ENCODE results near the gene ADGRV1. TPM values are rescaled to one million over a fixed set of nuclear protein-coding genes. Genes with fewer than 3 reads are reported as not detected.

Gene ADGRV1
- total RNA-seq, 1 experiment from 2014 or later = not detected

GRCh38 chr5:90940227-90940995, 381.8 kb downstream of the ADGRV1 start:
- intact Hi-C loops (cut with micrococcal nuclease) = no loop called here
- POLR2A ChIA-PET = interaction anchor here (0.6 to 3.2 kb wide), 16 partner anchors 42 to 443 kb away, joined by 3 to 20 read pairs (median 3); partner anchors contain the start of gene ARRDC3
- H3K27me3 Mint-ChIP-seq (ENCODE audit: insufficient read depth, unreplicated experiment) = no peaks in the 10 kb centered on the region
- CTCF ChIA-PET = interaction anchor here (0.6 to 2.5 kb wide), 7 partner anchors 8 to 479 kb away, joined by 3 to 26 read pairs (median 3); no protein-coding TSS in a partner anchor
- H3K4me3 Mint-ChIP-seq (ENCODE audit: unreplicated experiment) = no peak overlapping the region
- no peak for TF ChIP-seq CTCF (IDR thresholded peaks at IDR 0.05; ENCODE audit: unreplicated experiment)
- H3K4me1 Mint-ChIP-seq (ENCODE audit: insufficient read depth, unreplicated experiment) = peaks cover 19% of the 10 kb centered on the region
- BruUV-seq (replicated peaks) = no TSS peak
- peak overlapping the region; percentile 20 for H3K27ac Mint-ChIP-seq (ENCODE audit: low read depth, unreplicated experiment)
- H3K36me3 Mint-ChIP-seq (ENCODE audit: insufficient read depth, unreplicated experiment) = no peaks in the 10 kb centered on the region
- no peaks in the 10 kb centered on the region for H3K9me3 Mint-ChIP-seq (ENCODE audit: unreplicated experiment)
- peak; percentile 42 for DNase-seq (ENCODE audit: unreplicated experiment)

- Mint-ChIP-seq H3K36me3 (ENCODE audit: insufficient read depth, unreplicated experiment) (no peaks in the 10 kb centered on the region), H3K4me3 (ENCODE audit: unreplicated experiment) (no peak overlapping the region), H3K27ac (ENCODE audit: low read depth, unreplicated experiment) (peak overlapping the region; percentile 20), H3K4me1 (ENCODE audit: insufficient read depth, unreplicated experiment) (peaks cover 19% of the 10 kb centered on the region), H3K27me3 (ENCODE audit: insufficient read depth, unreplicated experiment) (no peaks in the 10 kb centered on the region), H3K9me3 (ENCODE audit: unreplicated experiment) (no peaks in the 10 kb centered on the region)
- no peak for TF ChIP-seq CTCF (IDR thresholded peaks at IDR 0.05; ENCODE audit: unreplicated experiment)
- intact Hi-C loops (cut with micrococcal nuclease) = no loop called here
- no peak for DNase-seq (ENCODE audit: unreplicated experiment)
- CTCF ChIA-PET = interaction anchor here (0.7 to 2.5 kb wide), 4 partner anchors 9 to 478 kb away, joined by 3 to 26 read pairs (median 4); no protein-coding TSS in a partner anchor
- BruUV-seq (replicated peaks) = no TSS peak
- POLR2A ChIA-PET = interaction anchor here (0.9 to 2.6 kb wide), 10 partner anchors 42 to 442 kb away, joined by 3 to 20 read pairs (median 3); partner anchors contain the start of gene ARRDC3
These were observed 382.6 kb downstream of the ADGRV1 start for GRCh38 chr5:90941002-90941720.

GRCh38 chr5:90944116-90944515, 385.5 kb downstream of the ADGRV1 start:
- TF ChIP-seq CTCF (IDR thresholded peaks at IDR 0.05; ENCODE audit: unreplicated experiment) = no peak
- intact Hi-C loops (cut with micrococcal nuclease) = no loop called here
- DNase-seq (ENCODE audit: unreplicated experiment) = no peak
- CTCF ChIA-PET = interaction anchor here (0.6 to 1.0 kb wide), 3 partner anchors 11 to 39 kb away, joined by 3 read pairs; no protein-coding TSS in a partner anchor
- POLR2A ChIA-PET = interaction anchor here (1.0 to 1.6 kb wide), 2 partner anchors 39 to 439 kb away, joined by 4 to 7 read pairs; partner anchors contain the start of gene ARRDC3
- Mint-ChIP-seq H3K4me3 (ENCODE audit: unreplicated experiment) (no peak overlapping the region), H3K36me3 (ENCODE audit: insufficient read depth, unreplicated experiment) (no peaks in the 10 kb centered on the region), H3K9me3 (ENCODE audit: unreplicated experiment) (no peaks in the 10 kb centered on the region), H3K27me3 (ENCODE audit: insufficient read depth, unreplicated experiment) (no peaks in the 10 kb centered on the region), H3K4me1 (ENCODE audit: insufficient read depth, unreplicated experiment) (peaks cover 17% of the 10 kb centered on the region), H3K27ac (ENCODE audit: low read depth, unreplicated experiment) (no peak overlapping the region)
- no TSS peak for BruUV-seq (replicated peaks)

GRCh38 chr5:90947667-90948066, 389.1 kb downstream of the ADGRV1 start:
- Mint-ChIP-seq H3K27me3 (ENCODE audit: insufficient read depth, unreplicated experiment) (no peaks in the 10 kb centered on the region), H3K4me3 (ENCODE audit: unreplicated experiment) (no peak overlapping the region), H3K9me3 (ENCODE audit: unreplicated experiment) (no peaks in the 10 kb centered on the region), H3K36me3 (ENCODE audit: insufficient read depth, unreplicated experiment) (no peaks in the 10 kb centered on the region), H3K27ac (ENCODE audit: low read depth, unreplicated experiment) (peak overlapping the region; percentile 3), H3K4me1 (ENCODE audit: insufficient read depth, unreplicated experiment) (no peaks in the 10 kb centered on the region)
- no peak for TF ChIP-seq CTCF (IDR thresholded peaks at IDR 0.05; ENCODE audit: unreplicated experiment)
- CTCF ChIA-PET = interaction anchor here (0.7 kb wide), 1 partner anchor 9 kb away, joined by 3 read pairs; no protein-coding TSS in a partner anchor
- DNase-seq (ENCODE audit: unreplicated experiment) = no peak
- intact Hi-C loops (cut with micrococcal nuclease) = no loop called here
- POLR2A ChIA-PET = no interaction called here
- BruUV-seq (replicated peaks) = no TSS peak
